Uterus (tissue), 2 donors: ENCODE results near the gene UST.

ENCODE experiments used
- CTCF ChIP-seq, 4 experiments: fragments of 200-600 bp in 2 of 4; fragments of 450-650 bp in 2 of 4; sonication (generic) in 2 of 4; IDR thresholded peaks; one replicate each; pipeline ENCODE4 v1.5.1; 2016 to 2019; ENCODE audit warnings: antibody characterized with exemption in 4 of 4, mild to moderate bottlenecking in 2 of 4, moderate library complexity in 1 of 4
- POLR2A ChIP-seq, 2 donors: fragments of 450-650 bp; IDR thresholded peaks; one replicate each; pipeline ENCODE4 v1.6.1; 2016; ENCODE audit warnings: antibody characterized with exemption in 2 of 2, mild to moderate bottlenecking in 1 of 2, moderate library complexity in 1 of 2

- TF ChIP-seq CTCF (IDR thresholded peaks at IDR 0.05): no peak
- no peak for TF ChIP-seq POLR2A (IDR thresholded peaks at IDR 0.05)
These were observed 234.7 kb downstream of the UST start for GRCh38 chr6:148981515-148981914.
